ENCODE measurements around the gene AGAP1.

AGAP1 gene
- 2.3 to 10.6 (median 3.0) reads per million in 3 experiments for total RNA-seq

DNA sequence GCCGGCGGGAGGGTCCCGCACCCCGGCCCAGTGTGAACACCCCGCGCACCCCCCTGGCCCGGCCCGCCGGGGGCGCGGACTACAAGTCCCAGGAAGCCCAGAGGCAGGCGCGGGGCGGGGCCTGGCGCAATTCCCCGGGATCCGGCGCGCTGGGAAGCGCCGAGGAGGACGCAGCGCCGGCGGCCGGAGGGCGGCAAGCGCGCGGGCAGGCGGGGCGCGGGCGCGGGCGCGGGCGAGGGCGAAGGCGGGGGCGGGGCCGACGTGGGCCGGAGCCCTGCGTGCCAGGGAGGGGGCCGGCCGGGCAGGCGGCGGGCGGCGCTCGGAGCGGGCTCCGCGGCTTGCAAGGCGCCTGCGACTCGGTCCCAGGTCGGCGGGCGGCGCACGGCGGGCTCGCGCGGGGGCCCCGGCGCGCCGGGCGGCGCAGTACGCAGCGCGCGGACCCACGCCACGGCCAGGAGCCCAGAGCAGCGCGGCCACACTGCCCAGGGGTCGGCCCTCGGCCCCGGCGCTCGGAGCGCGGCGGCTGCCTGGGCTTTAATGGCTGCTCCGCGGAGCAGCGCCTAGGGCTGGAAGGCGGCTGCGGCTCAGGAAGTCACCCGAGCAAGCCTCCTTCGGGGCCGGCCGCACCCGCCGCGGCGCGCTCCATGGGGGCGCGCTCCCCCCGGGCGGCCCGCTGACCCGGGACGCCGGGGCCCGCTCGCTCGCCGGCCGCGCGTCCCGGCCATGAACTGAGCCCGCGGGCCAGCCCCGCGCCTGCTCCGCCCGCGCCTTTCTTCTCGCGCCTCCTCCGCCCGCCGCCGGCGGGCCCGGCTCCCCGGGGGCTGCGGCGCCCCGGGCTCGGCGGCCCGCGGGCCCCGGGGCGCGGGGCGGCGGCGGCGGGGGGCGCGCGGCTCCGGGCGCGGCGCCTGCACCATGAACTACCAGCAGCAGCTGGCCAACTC lies at the start of gene AGAP1:
Gene AGAP1 (plus strand): TSS at position 269 of the 941 bp plus-strand sequence.
- no peak for DNase-seq

DNA sequence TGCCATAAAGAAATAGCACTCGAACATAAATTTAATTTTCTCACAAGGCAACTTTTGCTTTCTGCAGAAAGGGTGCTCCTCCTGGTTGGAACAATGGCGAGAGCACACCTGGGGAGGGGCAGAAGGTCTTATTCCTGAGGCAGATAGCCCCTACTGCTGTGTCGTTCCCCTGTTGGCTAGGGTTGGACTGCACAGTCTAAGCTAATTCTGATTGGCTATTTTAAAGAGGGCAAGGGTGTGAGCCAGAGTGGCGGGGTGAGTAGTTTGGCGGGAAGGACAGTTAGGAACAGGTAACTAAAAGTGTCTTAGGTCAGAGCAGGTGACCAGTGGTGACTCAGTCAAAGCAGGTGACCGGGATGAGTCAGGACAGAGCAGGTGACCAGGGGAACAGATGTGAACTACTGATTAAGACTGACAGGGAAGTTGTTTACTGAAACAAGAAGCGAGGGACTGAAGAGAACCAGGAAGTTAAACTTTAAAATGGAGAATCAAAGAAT lies 49.7 kb upstream of the AGAP1 start:
- no peak for DNase-seq

DNA sequence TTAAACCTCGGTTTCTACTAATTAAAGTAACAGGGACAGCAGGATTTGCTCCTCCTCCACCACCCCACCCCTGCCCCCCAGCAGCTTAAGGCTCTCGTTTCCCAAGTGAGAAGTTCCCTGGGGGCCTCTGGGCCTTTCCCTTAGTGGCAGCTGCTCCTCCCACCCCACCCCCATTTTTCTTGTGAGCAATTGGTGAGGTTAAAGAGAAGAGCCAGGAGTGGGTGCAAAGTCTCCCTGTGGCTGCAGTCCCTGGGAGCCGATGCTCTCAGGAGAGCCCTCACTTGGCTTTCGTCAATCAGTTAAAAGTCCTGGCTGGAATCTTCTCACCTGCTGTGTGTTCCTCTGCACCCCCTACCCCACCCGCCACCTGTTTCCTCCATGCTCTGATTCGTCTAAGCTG lies 48.7 kb upstream of the AGAP1 start:
- no peak for DNase-seq

DNA sequence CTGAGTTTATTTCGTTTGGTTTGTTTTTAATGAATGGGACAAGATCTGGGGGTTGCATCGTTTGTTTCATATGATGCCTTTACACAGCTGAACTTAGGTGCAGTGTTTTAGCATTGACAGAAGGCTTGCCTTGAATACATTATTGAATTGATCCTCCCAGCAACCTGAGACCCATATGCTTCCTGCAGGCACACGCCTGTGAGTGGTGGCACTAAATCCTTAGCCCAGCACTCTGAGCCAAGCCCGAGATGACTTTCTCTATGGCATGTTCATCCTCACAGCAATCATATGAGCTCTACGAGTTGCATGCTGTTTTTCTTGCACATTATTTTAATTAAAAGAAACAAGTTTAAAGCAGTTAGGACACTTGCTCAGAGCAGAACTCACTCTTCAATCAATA lies 47.8 kb upstream of the AGAP1 start:
- DNase-seq, result no peak

DNA sequence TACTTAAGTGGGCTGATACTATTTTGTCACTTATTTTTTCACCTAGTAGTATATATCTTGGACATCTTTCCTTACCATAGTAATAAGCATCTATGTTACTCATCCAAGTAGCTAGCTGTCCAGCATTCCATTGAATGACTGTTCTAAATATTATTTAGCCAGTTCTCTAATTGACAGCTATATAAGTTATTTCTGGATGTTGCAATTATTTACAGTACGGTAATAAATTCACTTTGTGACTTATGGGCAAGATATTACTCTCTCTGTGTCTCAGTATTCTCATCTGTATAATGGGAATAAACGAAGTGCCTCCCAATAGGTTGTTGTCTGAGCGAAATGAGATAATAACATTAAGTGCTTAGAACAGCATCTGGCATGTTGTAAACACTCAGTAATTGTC lies 46.6 kb upstream of the AGAP1 start:
- no peak for DNase-seq

DNA sequence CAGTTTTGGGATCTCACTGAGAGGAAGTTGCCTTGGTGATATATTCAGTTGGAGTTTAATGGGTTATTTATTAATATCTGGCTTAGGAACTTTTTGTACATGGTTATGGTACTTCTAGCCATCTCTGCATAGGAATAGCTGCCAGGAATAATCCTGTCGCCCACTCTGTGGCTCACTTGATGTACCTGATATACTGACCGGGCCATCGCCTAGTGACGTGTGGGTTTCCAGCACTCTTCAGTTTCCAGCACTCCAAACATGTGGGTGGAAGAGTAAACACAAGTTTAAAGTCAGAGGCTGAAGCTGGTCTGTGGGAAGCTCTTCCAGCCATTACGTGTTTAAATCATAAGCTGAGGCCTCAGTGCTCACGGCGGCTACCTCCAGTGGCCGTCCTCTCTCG lies 44.3 kb upstream of the AGAP1 start:
- DNase-seq, result no peak

DNA sequence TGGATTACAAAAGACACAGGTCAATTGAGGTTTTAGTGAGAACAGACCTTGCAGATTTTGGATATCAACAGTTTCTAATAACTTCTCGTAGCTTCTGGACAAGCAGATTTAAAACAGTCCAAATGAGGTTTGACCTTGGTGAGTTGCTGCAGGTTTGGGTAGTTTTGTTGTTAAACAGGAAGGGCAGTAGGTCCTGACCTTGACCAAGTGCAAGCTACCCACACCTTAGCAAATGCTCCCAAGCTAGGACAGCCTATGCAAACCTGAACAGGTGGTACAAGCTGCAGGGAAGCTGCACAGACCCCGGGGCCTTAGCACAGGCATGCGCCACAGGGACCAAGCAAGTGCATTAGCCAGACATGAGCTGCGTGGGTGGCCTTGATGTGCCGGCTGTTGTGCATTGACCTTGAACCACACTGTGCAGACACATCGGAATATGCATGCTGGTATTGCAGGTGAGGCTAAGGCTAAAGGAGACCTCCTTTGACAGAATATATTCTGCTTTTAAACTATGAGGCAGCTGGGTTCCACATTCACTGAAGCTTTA lies 40.2 kb upstream of the AGAP1 start:
- DNase-seq, result no peak

DNA sequence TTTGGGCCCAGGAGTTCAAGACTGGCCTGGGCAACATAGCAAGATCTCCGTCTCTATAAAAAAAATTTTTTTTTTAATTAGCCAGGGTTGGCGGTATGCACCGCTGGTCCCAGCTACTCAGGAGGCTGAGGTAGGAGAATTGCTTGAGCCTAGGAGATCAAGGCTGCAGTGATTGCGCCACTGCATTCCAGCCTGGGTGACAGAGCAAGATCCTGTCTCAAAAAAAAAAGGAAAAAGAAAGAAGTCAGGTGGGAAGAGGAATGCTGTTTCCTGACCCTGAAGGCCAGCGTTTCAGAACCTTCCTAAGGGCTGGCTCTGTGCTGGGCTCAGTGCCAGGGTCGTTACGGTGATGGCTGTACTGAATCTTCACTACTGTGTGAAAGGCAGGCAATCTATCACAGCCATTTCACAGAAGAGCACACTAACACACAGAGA lies 35.0 kb upstream of the AGAP1 start:
- DNase-seq, result no peak

DNA sequence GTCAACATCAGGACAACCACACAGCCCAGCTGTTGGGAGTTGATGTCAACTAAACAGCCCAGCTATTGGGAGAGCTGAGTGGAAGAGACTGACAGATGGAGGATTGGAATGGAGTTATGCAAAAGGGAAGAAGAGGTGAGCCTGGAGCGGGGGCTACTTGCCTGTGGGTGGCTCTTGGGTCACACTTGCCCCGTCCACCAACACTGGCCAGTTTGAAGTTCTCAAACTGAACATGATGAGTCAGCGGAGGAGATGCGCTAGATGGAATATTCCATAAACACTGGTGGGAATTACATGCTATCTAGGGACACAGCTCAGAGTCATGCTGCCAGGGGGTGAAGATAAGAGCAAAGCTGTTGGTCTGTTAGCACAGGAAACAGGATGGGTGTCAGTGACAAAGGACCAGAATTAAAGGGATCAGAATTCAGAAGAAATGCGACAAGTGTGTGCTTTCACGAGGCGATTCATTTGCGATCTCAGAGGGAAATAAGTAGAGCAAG lies 33.2 kb upstream of the AGAP1 start:
- no peak for DNase-seq

DNA sequence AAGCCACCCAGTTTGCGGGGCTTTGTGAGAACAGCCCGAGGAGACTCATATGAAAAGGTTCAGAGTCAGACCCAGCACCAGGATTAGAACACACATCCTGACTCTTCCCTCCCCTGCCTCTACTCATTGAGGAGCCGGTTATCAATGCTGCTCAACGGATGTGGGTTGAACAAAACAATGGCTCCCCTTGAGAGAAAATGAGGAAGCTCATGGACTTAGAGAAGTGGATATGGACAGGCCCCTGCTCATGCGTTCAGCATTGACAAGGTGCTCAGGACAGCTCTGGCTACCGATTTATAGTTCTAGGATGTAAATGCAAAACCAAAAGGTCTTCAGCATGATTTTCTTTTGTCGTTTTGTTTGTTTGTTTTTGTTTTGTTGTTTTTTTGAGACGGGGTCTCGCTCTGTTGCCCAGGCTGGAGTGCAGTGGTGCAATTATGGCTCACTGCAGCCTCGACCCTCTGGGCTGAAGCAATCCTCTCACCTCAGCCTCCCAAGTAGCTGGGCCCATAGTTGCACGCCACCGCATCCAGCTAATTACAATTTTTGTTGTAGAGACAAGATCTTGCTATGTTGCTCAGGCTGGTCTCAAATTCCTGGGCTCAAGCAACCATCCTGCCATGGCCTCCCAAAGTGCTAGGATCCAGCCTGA lies 32.0 kb upstream of the AGAP1 start:
- no peak for DNase-seq

DNA sequence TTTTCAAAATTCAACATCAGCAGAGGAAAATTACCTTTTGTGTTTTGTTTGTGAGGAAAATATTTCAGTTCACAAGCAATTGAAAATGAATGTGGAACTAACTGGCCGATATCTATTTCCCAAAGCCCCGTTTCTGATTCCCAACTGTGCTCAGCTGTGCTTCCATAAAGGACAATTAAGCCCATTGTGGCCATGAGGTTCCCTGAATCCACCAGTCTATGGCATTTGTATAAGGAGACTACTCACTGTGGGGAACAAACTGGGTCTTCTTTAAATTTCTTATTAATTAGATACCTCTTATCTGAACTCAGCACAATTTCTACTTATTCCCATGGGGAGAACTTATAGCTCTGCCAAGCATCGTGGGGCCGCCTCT lies 31.4 kb upstream of the AGAP1 start:
- DNase-seq, result no peak

DNA sequence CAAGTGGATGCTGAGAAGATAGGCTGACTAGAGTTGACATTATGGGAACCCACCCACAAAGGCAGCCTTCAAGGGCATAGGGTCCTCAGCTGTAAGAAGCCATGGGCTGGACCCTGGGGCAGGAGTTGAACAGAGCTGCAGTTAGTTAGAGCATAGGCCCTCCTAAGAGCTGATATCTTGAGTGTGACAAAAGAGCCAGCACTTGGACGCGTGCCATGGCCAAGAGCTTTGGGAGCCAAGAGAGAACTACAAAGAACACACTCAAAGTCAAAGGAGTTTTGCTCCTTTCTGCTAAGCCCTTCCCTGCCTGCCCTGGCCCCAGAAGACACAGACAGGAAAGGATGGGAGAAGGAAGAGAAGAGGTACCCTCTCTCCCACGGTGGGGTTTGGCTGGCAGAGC lies 29.9 kb upstream of the AGAP1 start:
- no peak for DNase-seq

DNA sequence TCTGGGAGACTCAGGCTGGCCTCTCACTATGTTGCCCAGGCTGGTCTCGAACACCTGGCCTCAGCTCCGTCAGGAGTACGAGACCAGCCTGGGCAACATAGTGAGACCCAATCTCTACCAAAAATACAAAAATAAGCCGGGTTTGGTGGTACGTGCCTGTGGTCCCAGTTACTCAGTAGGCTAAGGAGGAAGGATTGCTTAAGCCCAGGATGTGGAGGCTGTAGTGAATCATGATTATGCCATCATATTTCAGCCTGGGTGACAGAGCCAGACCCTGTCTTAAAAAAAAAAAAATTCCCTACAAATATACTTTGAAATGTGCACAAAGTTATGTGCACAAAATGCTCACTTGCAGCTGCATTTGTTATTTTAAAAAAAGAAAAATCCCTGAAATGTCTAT lies 26.3 kb upstream of the AGAP1 start:
- DNase-seq, result no peak

DNA sequence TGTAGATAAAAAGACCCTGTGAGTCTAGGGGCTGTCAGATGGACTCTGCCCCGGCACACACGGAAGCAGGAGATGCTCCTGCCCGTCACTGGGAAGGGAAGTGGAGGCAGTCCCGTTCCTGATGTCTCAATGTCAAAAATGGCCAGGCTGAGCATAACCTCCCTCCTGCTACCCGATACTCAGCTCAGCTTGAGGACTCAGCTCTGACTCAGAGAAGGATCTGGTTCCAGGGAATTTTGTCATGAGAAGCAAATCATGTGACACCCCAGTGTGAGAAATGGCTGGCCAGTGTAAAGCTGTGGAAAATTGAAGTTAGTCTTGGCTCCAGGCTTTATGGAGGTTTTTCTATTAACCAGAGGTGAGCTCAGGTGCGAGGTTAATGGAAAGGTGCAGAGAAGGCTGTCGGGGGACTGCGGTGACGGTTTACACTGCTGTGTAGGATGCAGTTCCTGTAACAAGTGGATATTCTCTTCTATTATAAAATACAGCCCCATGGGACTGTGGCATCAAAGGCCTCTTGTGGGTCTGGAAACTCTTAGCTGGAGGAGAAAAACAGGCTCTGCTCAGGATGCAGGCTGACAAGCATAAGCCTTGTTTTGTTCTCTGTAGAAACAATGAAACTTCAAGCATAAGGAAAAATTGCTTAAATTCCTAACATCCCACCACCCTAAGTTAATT lies 24.7 kb upstream of the AGAP1 start:
- DNase-seq, result no peak

DNA sequence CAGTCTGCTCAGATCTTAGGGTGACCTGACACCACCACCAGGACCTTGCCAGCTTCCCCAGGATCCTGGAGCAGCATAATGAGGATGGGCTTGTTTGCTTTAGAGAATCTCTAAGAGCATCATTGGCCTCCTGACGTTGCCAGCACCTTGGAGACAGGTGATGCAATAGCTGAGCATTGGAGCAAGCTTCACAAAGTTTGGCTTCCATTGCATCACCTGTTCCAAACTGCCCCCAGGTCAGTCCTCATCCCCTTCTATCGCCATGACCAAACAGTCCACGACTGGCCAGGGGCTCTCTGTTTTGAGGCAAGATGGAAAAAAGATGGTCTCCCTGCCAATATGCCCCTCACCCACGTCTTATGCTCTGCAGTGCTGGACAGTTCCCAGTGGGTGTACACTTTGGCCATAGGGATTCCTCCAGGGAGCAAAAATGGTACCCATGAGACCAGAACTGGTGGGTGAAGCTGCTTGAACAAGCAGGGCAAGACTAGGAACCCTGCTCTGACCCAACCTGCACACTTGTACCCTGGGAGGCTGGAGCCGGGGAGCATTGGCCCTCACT lies 22.6 kb upstream of the AGAP1 start:
- no peak for DNase-seq

DNA sequence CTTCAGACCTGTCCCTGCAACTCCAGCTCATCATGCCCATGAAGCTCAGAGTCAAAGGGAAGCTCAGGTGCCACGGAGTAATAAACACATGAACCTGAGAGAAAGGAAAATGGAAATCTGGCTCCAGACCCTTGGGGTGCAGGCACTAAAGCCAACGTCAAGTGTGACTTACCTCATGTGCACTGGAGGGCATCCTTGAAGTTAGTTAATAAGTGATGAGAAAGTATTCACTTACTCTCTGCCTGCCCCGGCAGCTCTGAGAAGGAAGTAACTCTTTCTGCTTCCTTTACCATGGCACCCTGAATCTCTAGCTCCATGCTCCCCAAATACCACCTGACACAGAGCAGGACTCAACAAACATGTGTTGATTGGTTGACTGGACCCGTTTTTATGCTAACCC lies 21.4 kb upstream of the AGAP1 start:
- DNase-seq, result no peak

DNA sequence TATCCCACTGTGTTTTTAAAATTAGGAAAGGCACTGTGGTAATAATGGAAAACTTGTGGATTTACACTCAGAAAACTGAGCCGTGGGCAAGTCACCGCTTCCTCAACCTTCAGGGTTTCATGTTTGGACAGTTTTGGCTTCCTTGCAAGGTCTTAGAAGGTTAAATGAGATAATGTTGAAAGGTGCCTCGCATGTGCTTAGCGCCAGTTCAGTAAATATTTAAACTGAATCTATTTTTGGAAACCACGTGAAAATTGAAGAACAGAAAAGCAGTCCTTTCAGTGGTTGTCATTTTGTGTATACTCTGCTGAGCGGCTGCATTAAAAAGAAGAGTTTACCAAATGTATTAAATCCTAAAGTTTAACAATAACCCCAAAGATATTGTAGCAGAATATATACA lies 15.2 kb upstream of the AGAP1 start:
- DNase-seq, result no peak

DNA sequence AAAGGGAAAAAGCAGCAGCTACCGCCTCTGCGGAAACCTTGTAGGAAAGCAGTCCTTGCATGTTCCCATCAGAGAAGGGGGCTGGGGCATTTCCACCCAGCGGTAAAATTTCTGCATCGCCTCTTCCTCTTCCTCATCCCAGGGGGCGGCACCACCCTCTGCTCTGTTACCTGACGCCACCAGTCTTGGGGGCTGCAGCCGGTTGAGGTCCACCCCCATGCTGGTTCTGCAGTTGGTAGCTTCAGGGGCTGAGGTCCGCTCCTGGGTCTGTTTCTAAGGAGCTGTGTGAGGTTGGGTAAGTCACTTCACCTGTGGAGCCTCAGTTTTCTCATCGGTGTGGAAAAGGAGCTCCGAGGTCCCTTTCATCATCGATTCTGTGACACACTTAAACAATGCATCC lies 14.2 kb upstream of the AGAP1 start:
- DNase-seq, result no peak

DNA sequence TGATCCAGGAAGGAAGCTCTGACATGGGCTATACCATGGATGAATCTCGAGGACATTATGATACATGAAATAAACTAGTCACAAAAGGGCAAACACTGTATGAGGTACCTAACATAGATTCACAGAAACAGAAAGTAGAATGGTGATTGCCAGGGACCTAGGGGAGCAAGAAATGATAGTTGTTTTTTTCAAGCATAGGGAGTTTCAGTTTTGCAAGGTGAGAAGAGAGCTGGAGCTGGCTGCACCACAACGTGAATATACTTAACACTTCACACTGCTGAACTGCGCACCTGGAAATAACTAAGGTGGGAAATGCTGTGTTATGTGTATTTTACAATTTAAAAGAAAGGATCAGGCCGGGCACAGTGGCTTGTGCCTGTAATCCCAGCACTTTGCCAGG lies 13.2 kb upstream of the AGAP1 start:
- no peak for DNase-seq

DNA sequence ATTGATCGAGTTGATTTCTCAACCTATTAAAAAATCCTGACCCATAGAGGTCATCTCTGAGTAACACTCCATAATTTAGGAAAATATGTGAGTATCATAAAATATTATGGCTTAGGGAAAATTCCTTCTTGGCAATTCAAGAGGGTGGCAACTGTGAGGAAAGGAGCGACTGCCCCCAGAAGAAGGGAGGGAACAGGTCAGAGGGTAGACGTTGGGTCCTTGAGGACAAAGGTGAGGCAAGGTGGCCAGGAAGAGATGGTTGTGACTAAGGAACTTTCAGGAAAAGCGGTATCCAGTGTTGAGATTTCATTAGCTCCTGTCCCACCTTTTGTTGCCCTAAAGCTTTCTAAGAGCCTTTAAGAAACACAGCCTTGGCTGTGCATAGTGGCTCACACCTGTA lies 10.5 kb upstream of the AGAP1 start:
- DNase-seq, result no peak

DNA sequence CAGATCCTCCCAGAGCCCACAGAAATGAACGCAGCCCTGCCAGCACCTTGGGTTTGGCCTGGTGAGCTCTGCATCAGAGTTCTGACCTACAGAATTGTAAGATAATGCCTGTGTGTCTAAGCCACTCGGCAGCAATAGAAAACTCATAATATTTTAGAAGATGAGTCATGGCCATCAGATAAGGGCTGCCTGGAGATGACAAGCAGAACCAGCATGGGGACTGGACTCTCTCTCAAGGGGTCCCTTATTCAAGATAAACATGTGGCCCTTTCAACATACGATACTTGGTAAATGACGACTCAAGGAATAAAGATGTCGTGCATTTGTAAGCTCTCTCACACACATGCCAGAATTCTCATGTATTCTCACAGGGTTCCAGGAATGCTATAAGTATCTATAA lies 8.5 kb upstream of the AGAP1 start:
- DNase-seq, result no peak

DNA sequence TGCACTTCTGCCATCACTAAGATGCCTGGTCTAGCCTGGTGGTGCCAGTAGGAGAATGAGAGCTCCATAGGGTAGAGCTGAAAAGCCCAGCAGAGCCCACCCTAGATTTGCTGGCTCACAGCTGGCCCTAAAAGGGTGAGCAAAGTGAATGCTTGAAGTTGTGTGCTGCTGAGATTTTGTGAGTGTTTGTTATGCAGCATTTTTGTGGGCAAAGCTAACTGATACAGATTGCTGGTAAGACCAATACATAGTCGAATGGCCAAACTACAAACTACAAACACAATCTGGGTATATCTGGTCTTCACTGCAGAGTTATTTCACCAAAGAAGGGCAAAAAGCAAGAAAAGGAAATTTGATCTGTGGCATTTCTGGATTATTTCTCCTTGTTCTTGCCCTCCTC lies 7.1 kb upstream of the AGAP1 start:
- DNase-seq, result no peak

DNA sequence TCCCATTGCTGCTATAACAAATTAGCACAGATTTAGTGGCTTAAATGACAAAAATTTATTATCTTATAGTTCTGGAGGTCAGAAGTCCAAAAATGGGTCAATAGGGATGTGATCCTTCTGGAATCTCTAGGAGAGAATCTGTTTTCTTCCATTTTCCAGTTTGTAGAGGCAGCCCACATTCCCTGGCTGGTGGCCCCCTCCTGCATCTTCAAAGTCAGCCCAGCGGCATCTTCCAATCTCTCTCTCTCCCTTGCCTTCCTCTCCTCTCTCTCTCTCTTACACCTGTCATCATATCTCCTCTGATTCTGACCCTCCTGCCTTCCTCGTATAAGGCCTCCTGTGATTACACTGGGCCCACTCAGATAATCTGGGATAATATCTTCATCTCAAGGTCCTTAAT lies 3.9 kb upstream of the AGAP1 start:
- DNase-seq, result no peak

Measured in central memory CD4-positive, alpha-beta T cell (primary cell).